ENCODE measurements around the gene SPATA18. TPM values are rescaled to one million over a fixed set of nuclear protein-coding genes. Genes with fewer than 3 reads are reported as not detected.

SPATA18 gene, protein sequence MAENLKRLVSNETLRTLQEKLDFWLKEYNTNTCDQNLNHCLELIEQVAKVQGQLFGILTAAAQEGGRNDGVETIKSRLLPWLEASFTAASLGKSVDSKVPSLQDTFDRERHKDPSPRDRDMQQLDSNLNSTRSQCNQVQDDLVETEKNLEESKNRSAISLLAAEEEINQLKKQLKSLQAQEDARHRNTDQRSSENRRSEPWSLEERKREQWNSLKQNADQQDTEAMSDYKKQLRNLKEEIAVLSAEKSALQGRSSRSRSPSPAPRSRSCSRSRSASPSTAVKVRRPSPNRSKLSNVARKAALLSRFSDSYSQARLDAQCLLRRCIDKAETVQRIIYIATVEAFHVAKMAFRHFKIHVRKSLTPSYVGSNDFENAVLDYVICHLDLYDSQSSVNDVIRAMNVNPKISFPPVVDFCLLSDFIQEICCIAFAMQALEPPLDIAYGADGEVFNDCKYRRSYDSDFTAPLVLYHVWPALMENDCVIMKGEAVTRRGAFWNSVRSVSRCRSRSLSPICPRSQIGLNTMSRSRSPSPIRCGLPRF
- total RNA-seq (2014; rRNA removed; shearing (Covaris generic)) (14.3 and 22.9 TPM in 2 replicates), polyA plus RNA-seq (2016; fragmentation: Nextera tagmentation; extraction: Ambion mirVana) (12.5 and 13.7 TPM in 2 replicates)

DNA sequence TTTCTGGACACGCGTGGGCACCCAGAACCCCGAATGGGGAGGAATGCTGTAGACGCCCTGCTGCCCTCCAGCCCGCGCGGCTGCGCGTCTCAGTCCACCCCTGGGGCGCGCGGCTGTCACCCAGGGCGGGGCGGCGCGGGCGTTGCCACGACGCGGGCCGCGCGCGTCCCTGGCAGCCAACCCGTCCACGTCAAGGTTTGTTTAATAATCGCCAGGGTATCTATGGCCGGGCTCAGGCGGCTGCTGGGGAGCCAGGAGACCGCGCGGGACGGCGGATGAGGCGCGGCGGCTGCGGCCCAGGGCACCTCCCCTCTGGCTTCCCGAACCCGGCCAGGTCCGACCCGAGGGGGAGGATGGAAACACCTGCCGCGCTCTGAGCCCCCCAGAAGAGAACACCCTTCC is at the start of gene SPATA18:
Gene SPATA18 (plus strand): TSS at position 92 of the 402 bp plus-strand sequence. CDS start 401 bp downstream, outside the sequence.
- Histone ChIP-seq H3K4me1 (ENCODE audit: insufficient read depth) (peaks cover 10% of the 10 kb centered on the region; the same call in 1 of the 2 replicates), H3F3A (ENCODE audit: insufficient read depth) (no peaks in the 10 kb centered on the region), H3K27ac (peak within 1 kb of the TSS; percentile 73), H2AFZ (peak within 1 kb of the TSS; percentile 88), H3K79me2 (ENCODE audit: insufficient read depth) (peaks cover 16% of the 10 kb centered on the region; the same call in 1 of the 2 replicates), H3K36me3 (ENCODE audit: low read depth) (no peaks in the 10 kb centered on the region), H3K9me2 (ENCODE audit: insufficient read depth) (no peaks in the 10 kb centered on the region), H3K27me3 (replicated peaks; ENCODE audit: insufficient read depth) (no peaks in the 10 kb centered on the region), H3K9ac (peak within 1 kb of the TSS; percentile 81), H3K4me3 (peak within 1 kb of the TSS; percentile 75), H3K4me2 (ENCODE audit: unreplicated experiment) (peak within 1 kb of the TSS; percentile 82), H3K9me3 (ENCODE audit: low read depth) (no peaks in the 10 kb centered on the region), H4K20me1 (ENCODE audit: insufficient read depth) (no peaks in the 10 kb centered on the region)
- 1 to 2% methylated on average over 34 to 41 of the region's 44 CpGs for WGBS, 2 experiments (ENCODE audit: low coverage in 1 of 2, low lambda C conversion rate in 2 of 2, missing lambda C conversion rate in 2 of 2)
- in situ Hi-C loops (cut with MboI) = no loop called here
- DNase-seq = peak; percentile 78
- TF ChIP-seq EZH2 (IDR thresholded peaks at IDR 0.05; ENCODE audit: insufficient read depth, poor library complexity, severe bottlenecking) (no peak), EZH2phosphoT487 (IDR thresholded peaks at IDR 0.05; ENCODE audit: insufficient read depth, low read depth) (no peak)

- Histone ChIP-seq H3K9me3 (ENCODE audit: low read depth) (no peaks in the 10 kb centered on the region), H3K4me1 (ENCODE audit: insufficient read depth) (no peaks in the 10 kb centered on the region), H3K4me2 (ENCODE audit: unreplicated experiment) (no peak overlapping the region), H3K9ac (no peak overlapping the region), H3K9me2 (ENCODE audit: insufficient read depth) (no peaks in the 10 kb centered on the region), H2AFZ (no peak overlapping the region), H3K4me3 (no peak overlapping the region), H3K79me2 (ENCODE audit: insufficient read depth) (no peaks in the 10 kb centered on the region), H3K27me3 (replicated peaks; ENCODE audit: insufficient read depth) (no peaks in the 10 kb centered on the region), H3K36me3 (ENCODE audit: low read depth) (no peaks in the 10 kb centered on the region), H4K20me1 (ENCODE audit: insufficient read depth) (no peaks in the 10 kb centered on the region), H3F3A (ENCODE audit: insufficient read depth) (no peaks in the 10 kb centered on the region), H3K27ac (no peak overlapping the region)
- peak; percentile 6 for DNase-seq
- TF ChIP-seq EZH2phosphoT487 (IDR thresholded peaks at IDR 0.05; ENCODE audit: insufficient read depth, low read depth) (no peak), EZH2 (IDR thresholded peaks at IDR 0.05; ENCODE audit: insufficient read depth, poor library complexity, severe bottlenecking) (no peak)
- in situ Hi-C loops (cut with MboI) = no loop called here
- 72 to 76% methylated on average over 2 of the region's 2 CpGs for WGBS, 2 experiments (ENCODE audit: low coverage in 1 of 2, low lambda C conversion rate in 2 of 2, missing lambda C conversion rate in 2 of 2)
Observed at GRCh38 chr4:52001616-52002015, 49.5 kb upstream of the SPATA18 start.

DNA sequence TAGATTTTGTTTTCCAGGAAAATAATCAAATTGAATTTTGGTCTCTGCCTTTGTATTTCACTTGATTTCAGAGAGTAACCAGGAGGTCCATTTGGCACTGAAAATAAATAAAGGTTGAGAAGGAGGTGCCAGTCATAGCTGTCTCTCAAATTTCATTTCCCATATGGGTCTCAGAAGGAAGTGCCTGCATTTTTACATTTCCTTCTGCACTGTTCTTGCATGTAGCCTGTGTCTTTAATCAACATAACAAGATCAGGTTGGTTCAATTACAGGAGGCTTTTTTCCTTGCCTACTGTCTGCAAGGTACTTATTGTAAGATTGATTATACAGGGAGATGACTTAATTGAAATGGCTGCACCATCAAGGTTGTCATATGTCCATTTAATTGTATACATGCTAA is 46.7 kb upstream of the SPATA18 start:
- Histone ChIP-seq H3K4me1 (ENCODE audit: insufficient read depth) (no peaks in the 10 kb centered on the region), H3K27me3 (replicated peaks; ENCODE audit: insufficient read depth) (no peaks in the 10 kb centered on the region), H3K4me2 (ENCODE audit: unreplicated experiment) (no peak overlapping the region), H3K9me3 (ENCODE audit: low read depth) (no peaks in the 10 kb centered on the region), H3F3A (ENCODE audit: insufficient read depth) (no peaks in the 10 kb centered on the region), H3K79me2 (ENCODE audit: insufficient read depth) (no peaks in the 10 kb centered on the region), H3K4me3 (no peak overlapping the region), H3K36me3 (ENCODE audit: low read depth) (no peaks in the 10 kb centered on the region), H4K20me1 (ENCODE audit: insufficient read depth) (no peaks in the 10 kb centered on the region), H3K9ac (no peak overlapping the region), H3K27ac (no peak overlapping the region), H2AFZ (no peak overlapping the region), H3K9me2 (ENCODE audit: insufficient read depth) (no peaks in the 10 kb centered on the region)
- TF ChIP-seq EZH2phosphoT487 (IDR thresholded peaks at IDR 0.05; ENCODE audit: insufficient read depth, low read depth) (no peak), EZH2 (IDR thresholded peaks at IDR 0.05; ENCODE audit: insufficient read depth, poor library complexity, severe bottlenecking) (no peak)
- in situ Hi-C loops (cut with MboI) = no loop called here
- no peak for DNase-seq

GRCh38 chr4:52005604-52006273 is 45.4 kb upstream of the SPATA18 start:
- Histone ChIP-seq H3K27me3 (replicated peaks; ENCODE audit: insufficient read depth) (no peaks in the 10 kb centered on the region), H3K9ac (no peak overlapping the region), H3K9me3 (ENCODE audit: low read depth) (no peaks in the 10 kb centered on the region), H3K4me1 (ENCODE audit: insufficient read depth) (no peaks in the 10 kb centered on the region), H4K20me1 (ENCODE audit: insufficient read depth) (no peaks in the 10 kb centered on the region), H3K9me2 (ENCODE audit: insufficient read depth) (no peaks in the 10 kb centered on the region), H3K36me3 (ENCODE audit: low read depth) (no peaks in the 10 kb centered on the region), H3K4me3 (no peak overlapping the region), H3K27ac (no peak overlapping the region), H3F3A (ENCODE audit: insufficient read depth) (no peaks in the 10 kb centered on the region), H3K79me2 (ENCODE audit: insufficient read depth) (no peaks in the 10 kb centered on the region), H2AFZ (no peak overlapping the region), H3K4me2 (ENCODE audit: unreplicated experiment) (no peak overlapping the region)
- TF ChIP-seq EZH2phosphoT487 (IDR thresholded peaks at IDR 0.05; ENCODE audit: insufficient read depth, low read depth) = no peak
- TF ChIP-seq EZH2 (IDR thresholded peaks at IDR 0.05; ENCODE audit: insufficient read depth, poor library complexity, severe bottlenecking) = no peak
- WGBS, 2 experiments (ENCODE audit: low coverage in 1 of 2, low lambda C conversion rate in 2 of 2, missing lambda C conversion rate in 2 of 2) = 91 to 98% methylated on average over 2 of the region's 2 CpGs
- in situ Hi-C loops (cut with MboI) = no loop called here
- DNase-seq = no peak

Measured in GM23248 (cell line).